Naive B cell (primary cell): Measurements from ENCODE around the gene ARSG. TPM values are rescaled to one million over a fixed set of nuclear protein-coding genes. Genes with fewer than 3 reads are reported as not detected.
"Not testable (repeated sequence)": the region's sequence is repeated elsewhere in the genome, so short reads cannot be mapped to it uniquely, and the experiment has no call there.

Experiments used
- ATAC-seq, 2 donors: fragments of 150-1000 bp; cut with Tn5 transposase; 2 replicates each; pipeline ENCODE4 v1.10.0; 2021; ENCODE audit warnings: low read depth in 2 of 2, mild to moderate bottlenecking in 2 of 2, moderate library complexity in 2 of 2
- DNase-seq: peaks from one replicate; pipeline ENCODE4 v3.0.0; 2022
- H3K27ac Mint-ChIP-seq, 6 donors: one replicate each; pipeline ENCODE4 v1.8.0; 2020 to 2022; ENCODE audit warnings: mild to moderate bottlenecking in 6 of 6, mixed read lengths in 6 of 6, moderate library complexity in 5 of 6, inconsistent platforms in 2 of 6
- H3K27me3 Mint-ChIP-seq, 3 donors: one replicate each; pipeline ENCODE4 v1.8.0; 2021 to 2022; ENCODE audit warnings: mixed read lengths in 3 of 3, mild to moderate bottlenecking in 1 of 3
- H3K36me3 Mint-ChIP-seq, 2 donors: one replicate each; pipeline ENCODE4 v1.8.0; 2020 to 2022; ENCODE audit warnings: mixed read lengths in 2 of 2, inconsistent platforms in 1 of 2, mild to moderate bottlenecking in 1 of 2
- H3K4me1 Mint-ChIP-seq, 3 donors: one replicate each; pipeline ENCODE4 v1.8.0; 2020 to 2022; ENCODE audit warnings: mixed read lengths in 3 of 3, inconsistent platforms in 1 of 3, mild to moderate bottlenecking in 1 of 3, moderate library complexity in 1 of 3
- H3K4me3 Mint-ChIP-seq, 8 donors: one replicate each; pipeline ENCODE4 v1.8.0; 2020 to 2022; ENCODE audit warnings: mild to moderate bottlenecking in 8 of 8, mixed read lengths in 8 of 8, moderate library complexity in 8 of 8, inconsistent platforms in 2 of 8
- H3K9me3 Mint-ChIP-seq, 7 donors: one replicate each; pipeline ENCODE4 v1.8.0; 2020 to 2022; ENCODE audit warnings: mixed read lengths in 7 of 7, mild to moderate bottlenecking in 5 of 7, inconsistent platforms in 2 of 7, moderate library complexity in 1 of 7
- polyA plus RNA-seq, 6 donors: library from polyadenylated mRNA; unstranded; fragments of 300-500 nt; fragmentation: Illumina TruSeq; gene quantifications; one replicate each; pipeline ENCODE4 v1.2.3, GENCODE V29; 2021; ENCODE audit warnings: low read depth in 6 of 6

ARSG gene
- polyA plus RNA-seq, 6 donors from 2014 or later, result 3.4 to 5.8 (median 4.7) TPM

DNA sequence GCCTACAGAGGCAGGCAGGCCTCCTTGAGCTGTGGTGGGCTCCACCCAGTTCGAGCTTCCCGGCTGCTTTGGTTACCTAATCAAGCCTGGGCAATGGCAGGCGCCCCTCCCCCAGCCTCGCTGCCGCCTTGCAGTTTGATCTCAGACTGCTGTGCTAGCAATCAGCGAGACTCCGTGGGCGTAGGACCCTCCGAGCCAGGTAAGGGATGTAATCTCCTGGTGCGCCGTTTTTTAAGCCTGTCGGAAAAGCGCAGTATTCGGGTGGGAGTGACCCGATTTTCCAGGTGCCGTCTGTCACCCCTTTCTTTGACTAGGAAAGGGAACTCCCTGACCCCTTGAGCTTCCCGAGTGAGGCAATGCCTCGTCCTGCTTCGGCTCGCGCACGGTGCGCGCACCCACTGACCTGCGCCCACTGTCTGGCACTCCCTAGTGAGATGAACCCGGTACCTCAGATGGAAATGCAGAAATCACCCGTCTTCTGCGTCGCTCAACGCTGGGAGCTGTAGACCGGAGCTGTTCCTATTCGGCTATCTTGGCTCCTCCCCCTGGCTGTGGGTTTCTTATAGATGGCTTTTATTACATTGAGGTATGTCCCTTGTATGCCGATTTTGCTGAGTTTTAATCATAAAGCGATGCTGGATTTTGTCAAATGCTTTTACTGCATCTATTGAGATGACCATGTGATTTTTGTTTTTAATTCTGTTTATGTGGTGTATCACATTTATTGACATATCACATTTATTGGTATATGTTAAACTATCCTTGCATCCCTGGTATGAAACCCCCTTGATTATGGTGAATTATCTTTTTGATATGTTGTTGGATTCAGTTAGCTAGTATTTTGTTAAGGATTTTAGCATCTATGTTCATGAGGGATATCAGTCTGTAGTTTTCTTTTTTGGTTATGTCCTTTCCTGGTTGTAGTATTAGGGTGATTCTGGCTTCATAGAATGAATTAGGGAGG, 122.6 kb downstream of the ARSG start:
- H3K27ac Mint-ChIP-seq, result peak overlapping the region; percentile 24 to 98 (median 83)
- H3K9me3 Mint-ChIP-seq, H3K36me3 Mint-ChIP-seq, H3K27me3 Mint-ChIP-seq: not testable (repeated sequence)
- ATAC-seq, result peak; percentile 78 to 91
- peak overlapping the region; percentile 92 to 97 (median 94) for H3K4me3 Mint-ChIP-seq
- peaks cover 12 to 16% (median 14%) of the 10 kb centered on the region in 3 donors for H3K4me1 Mint-ChIP-seq
- DNase-seq, result peak; percentile 53

DNA sequence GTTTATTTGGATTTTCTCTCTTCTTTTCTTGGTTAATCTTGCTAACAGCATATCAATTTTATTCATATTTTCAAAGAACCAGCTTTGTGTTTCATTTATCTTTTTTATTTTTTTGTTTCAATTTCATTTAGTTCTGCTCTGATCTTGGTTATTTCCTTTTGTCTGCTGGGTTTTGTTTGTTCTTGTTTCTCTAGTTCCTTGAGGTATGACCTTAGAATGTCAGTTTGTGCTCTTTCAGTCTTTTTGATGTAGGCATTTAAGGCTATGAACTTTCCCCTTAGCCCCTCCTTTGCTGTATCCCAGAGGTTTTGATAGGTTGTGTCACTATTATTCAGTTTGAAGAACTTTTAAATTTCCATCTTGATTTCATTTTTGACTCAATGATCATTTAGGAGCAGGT, 123.6 kb downstream of the ARSG start:
- not testable (repeated sequence) for H3K36me3 Mint-ChIP-seq, H3K27me3 Mint-ChIP-seq, H3K9me3 Mint-ChIP-seq, DNase-seq, ATAC-seq
- peak overlapping the region in 3 of 6 donors; percentile 17 to 84 (median 29) for H3K27ac Mint-ChIP-seq
- H3K4me1 Mint-ChIP-seq, result peaks cover 12 to 16% (median 14%) of the 10 kb centered on the region in 3 donors
- peak overlapping the region in 6 of 8 donors; percentile 13 to 97 (median 94) for H3K4me3 Mint-ChIP-seq

DNA sequence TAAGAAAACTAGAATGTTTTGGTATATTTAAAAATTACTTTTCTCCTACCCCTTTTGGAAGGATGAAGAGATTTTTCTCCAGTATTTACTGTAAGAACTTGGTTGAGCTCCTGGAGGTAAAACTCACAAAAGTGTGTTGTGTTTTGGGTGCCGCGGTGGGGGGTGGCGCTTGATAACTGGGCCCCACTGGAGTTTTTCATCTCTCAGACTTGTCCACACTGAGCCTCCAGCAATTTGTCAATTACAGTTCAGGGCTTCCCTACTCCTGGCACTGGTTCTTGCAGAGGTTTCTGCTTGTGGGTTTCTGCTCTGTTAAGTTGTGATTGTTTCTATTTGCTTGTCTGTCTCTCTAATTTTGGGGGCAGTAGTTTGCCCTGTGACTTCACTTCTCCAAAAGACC, 126.0 kb downstream of the ARSG start:
- no peak overlapping the region for H3K27ac Mint-ChIP-seq
- no peak for ATAC-seq
- no peak for DNase-seq
- peaks cover 12 to 16% (median 14%) of the 10 kb centered on the region in 3 donors for H3K4me1 Mint-ChIP-seq
- H3K4me3 Mint-ChIP-seq, result no peak overlapping the region
- H3K36me3 Mint-ChIP-seq, result peaks cover 6 to 10% of the 10 kb centered on the region in 2 donors
- no peaks in the 10 kb centered on the region for H3K27me3 Mint-ChIP-seq
- H3K9me3 Mint-ChIP-seq, result peaks cover 0 to 2% (median 0%) of the 10 kb centered on the region in 7 donors

DNA sequence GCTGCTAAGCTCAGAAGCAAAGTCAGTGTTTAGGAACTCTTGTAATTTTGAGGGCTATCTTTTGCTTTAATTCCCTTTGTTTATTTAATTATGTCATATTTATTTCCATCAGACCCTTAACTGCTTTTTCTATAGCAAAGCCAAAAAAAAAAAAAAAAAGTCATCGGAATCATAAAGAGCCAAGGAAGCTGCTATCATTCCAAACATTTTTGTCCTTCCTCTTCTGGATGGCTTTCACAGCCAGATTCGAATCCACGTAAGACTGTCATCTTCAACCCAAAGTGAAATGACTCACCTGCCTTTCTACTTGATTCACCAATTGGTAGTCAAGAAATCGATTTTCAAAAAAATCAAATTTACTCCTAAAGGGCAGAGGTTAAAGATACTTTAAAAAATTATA, 127.6 kb downstream of the ARSG start:
- Mint-ChIP-seq H3K27ac (peak overlapping the region in 1 of 6 donors; percentile 47), H3K9me3 (peaks cover 0 to 4% (median 0%) of the 10 kb centered on the region in 7 donors), H3K36me3 (peaks cover 6 to 10% of the 10 kb centered on the region in 2 donors), H3K27me3 (no peaks in the 10 kb centered on the region), H3K4me3 (no peak overlapping the region), H3K4me1 (peaks cover 11 to 13% (median 12%) of the 10 kb centered on the region in 3 donors)
- no peak for ATAC-seq
- no peak for DNase-seq

DNA sequence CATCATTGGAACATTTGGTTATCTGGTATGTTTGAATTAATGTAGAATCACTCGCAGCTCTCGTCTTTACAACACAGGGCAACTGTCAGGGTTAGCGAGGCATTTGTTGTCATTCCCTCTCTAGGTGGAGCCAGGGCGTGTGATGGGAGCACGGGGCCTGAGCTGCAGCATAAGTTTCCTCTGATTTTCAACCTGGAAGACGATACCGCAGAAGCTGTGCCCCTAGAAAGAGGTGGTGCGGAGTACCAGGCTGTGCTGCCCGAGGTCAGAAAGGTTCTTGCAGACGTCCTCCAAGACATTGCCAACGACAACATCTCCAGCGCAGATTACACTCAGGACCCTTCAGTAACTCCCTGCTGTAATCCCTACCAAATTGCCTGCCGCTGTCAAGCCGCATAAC, 128.8 kb downstream of the ARSG start:
- Mint-ChIP-seq H3K4me1 (peaks cover 0 to 1% (median under 1%) of the 10 kb centered on the region in 3 donors), H3K27ac (no peak overlapping the region), H3K9me3 (peaks cover 0 to 4% (median 0%) of the 10 kb centered on the region in 7 donors), H3K4me3 (no peak overlapping the region), H3K36me3 (peaks cover 6 to 10% of the 10 kb centered on the region in 2 donors), H3K27me3 (no peaks in the 10 kb centered on the region)
- DNase-seq (no peak), ATAC-seq (no peak)

DNA sequence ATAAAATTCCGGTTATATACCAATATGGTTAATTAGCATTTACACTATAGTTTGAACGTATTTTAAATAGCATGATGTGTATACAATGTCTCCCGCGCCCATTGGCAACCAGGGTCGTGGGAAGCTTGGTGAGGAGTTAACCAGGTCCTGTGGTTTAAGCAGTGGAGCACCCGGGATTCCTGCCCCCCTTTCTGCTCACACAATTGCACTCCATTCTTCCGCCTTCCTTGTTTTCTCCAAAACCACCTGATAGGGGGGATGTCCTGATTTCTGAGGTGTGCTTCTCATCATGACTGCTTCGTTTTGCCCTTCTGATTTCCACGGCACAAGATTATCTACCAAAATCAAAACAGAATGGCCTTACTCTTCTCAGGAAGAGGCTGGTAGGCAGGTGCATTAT, 130.2 kb downstream of the ARSG start:
- Mint-ChIP-seq H3K36me3 (peaks cover 6 to 10% of the 10 kb centered on the region in 2 donors), H3K9me3 (peaks cover 0 to 3% (median 0%) of the 10 kb centered on the region in 7 donors), H3K4me3 (no peak overlapping the region), H3K27ac (no peak overlapping the region), H3K27me3 (no peaks in the 10 kb centered on the region), H3K4me1 (no peaks in the 10 kb centered on the region)
- no peak for DNase-seq
- ATAC-seq, result no peak

DNA sequence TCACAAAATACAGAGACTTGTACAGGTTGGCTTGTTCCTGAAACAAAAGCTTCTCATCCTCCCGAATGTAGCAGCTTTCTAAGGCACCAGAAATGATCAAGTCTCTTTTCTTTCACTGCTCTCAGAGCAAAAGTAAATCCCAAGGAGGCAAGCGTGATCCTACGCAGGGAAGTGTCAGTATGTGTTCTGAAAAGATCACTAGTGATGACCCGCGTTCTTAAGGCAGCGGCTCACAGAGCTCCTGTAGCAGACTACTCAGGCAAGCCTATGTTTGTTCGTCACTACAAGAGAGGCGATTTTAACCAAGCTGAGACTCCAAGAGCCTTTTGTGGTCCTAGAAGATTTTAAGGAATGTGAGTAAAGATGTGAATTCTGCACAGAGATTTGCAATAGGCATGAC, 131.5 kb downstream of the ARSG start:
- ATAC-seq (no peak), DNase-seq (no peak)
- no peaks in the 10 kb centered on the region for H3K4me1 Mint-ChIP-seq
- H3K9me3 Mint-ChIP-seq, result peaks cover 0 to 1% (median 0%) of the 10 kb centered on the region in 7 donors
- no peak overlapping the region for H3K4me3 Mint-ChIP-seq
- no peaks in the 10 kb centered on the region for H3K27me3 Mint-ChIP-seq
- H3K36me3 Mint-ChIP-seq, result peaks cover 6 to 10% of the 10 kb centered on the region in 2 donors
- no peak overlapping the region for H3K27ac Mint-ChIP-seq

DNA sequence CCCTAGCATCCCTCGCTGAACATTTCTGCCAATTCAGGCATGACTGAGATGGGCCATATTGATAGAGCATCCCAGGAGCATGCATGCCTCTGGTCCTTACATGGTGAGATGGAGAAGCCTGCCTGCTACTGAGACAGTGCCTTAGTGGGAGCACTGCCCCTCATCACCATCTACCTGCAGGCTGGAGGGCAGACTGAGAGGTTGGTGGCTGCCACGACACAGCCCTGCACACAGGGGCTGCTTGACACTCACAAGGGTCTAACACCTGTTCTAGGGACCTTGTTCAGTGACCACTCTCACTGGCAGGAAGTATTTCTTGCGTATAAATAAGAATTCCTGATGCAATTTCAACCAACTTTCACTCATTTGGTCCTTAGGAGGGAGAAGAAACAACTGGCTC, 132.0 kb downstream of the ARSG start:
- H3K27ac Mint-ChIP-seq, result no peak overlapping the region
- ATAC-seq (no peak), DNase-seq (no peak)
- no peaks in the 10 kb centered on the region for H3K27me3 Mint-ChIP-seq
- H3K4me3 Mint-ChIP-seq, result no peak overlapping the region
- H3K36me3 Mint-ChIP-seq, result peaks cover 6 to 10% of the 10 kb centered on the region in 2 donors
- H3K9me3 Mint-ChIP-seq, result peaks cover 0 to 1% (median 0%) of the 10 kb centered on the region in 7 donors
- no peaks in the 10 kb centered on the region for H3K4me1 Mint-ChIP-seq

DNA sequence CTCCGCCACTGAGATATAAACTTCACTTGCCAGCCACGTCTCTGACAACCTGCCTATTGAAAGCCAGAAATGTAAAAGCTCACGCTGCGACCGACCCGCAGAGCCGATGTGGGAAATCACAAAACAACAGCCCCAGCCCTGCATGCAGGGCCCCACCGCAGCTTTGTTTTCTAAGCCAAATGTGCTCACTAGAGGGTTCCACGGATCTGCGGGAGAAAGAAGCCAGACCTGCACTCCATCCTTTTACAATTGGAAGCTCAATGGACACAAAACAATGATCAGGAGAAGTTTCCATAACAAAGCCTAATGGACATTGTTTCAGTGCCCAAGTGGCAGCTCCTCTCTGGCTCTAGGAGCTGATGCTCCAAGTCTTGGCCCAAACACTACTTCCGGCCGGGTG, 132.9 kb downstream of the ARSG start:
- peak overlapping the region in 1 of 6 donors; percentile 15 for H3K27ac Mint-ChIP-seq
- no peak for ATAC-seq
- H3K27me3 Mint-ChIP-seq, result no peaks in the 10 kb centered on the region
- peaks cover 0 to 1% (median 0%) of the 10 kb centered on the region in 7 donors for H3K9me3 Mint-ChIP-seq
- H3K36me3 Mint-ChIP-seq, result peaks cover 6 to 10% of the 10 kb centered on the region in 2 donors
- no peak overlapping the region for H3K4me3 Mint-ChIP-seq
- H3K4me1 Mint-ChIP-seq, result no peaks in the 10 kb centered on the region
- no peak for DNase-seq

DNA sequence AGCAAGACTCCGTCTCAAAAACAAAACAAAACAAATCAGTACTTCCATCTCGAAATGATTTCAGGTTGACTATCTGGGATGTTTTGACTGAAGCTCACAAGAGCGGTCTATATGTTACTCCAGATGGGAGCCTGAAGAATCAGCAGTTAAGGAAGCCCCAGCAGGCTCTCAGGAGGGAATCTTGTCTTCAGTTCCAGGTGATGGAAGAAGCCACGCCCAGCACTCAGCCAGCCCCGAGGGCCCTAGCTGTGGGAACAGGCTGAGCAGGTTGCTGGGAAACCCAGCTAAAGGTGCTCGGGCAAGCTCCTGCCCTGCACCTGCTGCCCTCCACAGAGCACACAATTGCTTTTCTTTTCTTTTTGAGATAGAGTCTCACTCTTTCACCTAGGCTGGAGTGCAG, 133.6 kb downstream of the ARSG start:
- H3K36me3 Mint-ChIP-seq, result peaks cover 6 to 10% of the 10 kb centered on the region in 2 donors
- H3K9me3 Mint-ChIP-seq, result peaks cover 0 to 1% (median 0%) of the 10 kb centered on the region in 7 donors
- H3K27ac Mint-ChIP-seq, result peak overlapping the region in 1 of 6 donors; percentile 20
- no peaks in the 10 kb centered on the region for H3K4me1 Mint-ChIP-seq
- H3K27me3 Mint-ChIP-seq, result no peaks in the 10 kb centered on the region
- H3K4me3 Mint-ChIP-seq, result no peak overlapping the region
- no peak for DNase-seq
- no peak for ATAC-seq

DNA sequence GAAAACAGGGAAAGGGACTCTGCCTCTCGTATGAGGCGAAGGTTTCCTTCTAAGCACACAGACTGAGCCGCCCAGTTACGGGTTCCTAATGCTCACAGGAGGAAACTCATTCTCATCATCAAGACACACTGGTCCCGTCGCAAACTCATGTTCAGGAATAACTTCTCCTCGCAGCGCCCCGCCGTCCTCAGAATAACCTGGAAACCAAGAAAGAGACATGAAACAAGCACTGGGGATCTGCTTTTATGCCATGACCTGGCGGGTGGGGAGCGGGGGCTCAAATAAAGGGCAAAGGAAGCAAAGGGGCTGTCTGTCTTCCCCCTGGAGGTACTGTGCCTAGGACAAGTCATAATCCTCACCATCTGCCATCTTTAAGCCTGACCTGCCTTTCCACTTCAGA, 134.7 kb downstream of the ARSG start:
- H3K4me1 Mint-ChIP-seq, result no peaks in the 10 kb centered on the region
- no peak overlapping the region for H3K4me3 Mint-ChIP-seq
- ATAC-seq (no peak), DNase-seq (no peak)
- H3K27ac Mint-ChIP-seq, result peak overlapping the region in 1 of 6 donors; percentile 83
- peaks cover under 1 to 2% of the 10 kb centered on the region in 2 donors for H3K36me3 Mint-ChIP-seq
- peaks cover 0 to 1% (median 0%) of the 10 kb centered on the region in 7 donors for H3K9me3 Mint-ChIP-seq
- no peaks in the 10 kb centered on the region for H3K27me3 Mint-ChIP-seq

DNA sequence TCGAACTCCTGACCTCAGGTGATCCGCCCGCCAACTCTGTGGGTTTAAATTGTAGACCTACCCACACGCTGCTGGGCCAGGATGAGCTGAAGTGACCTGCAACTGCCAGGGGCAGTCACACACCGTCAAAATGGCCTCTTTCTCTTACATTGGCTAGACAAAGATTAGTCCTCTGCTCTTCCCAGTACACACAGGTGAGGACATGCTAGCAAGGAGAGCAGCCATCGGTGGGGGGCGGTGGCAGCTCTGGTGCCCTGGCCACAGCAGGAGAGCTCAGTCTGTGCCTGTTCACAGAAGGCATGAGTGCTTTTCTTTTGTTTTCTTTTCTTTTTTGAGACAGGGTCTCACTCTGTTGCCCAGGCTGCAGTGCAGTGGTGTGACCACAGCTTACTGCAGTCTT, 136.3 kb downstream of the ARSG start:
- peaks cover 0 to 12% of the 10 kb centered on the region in 2 donors for H3K36me3 Mint-ChIP-seq
- H3K27ac Mint-ChIP-seq, result no peak overlapping the region

DNA sequence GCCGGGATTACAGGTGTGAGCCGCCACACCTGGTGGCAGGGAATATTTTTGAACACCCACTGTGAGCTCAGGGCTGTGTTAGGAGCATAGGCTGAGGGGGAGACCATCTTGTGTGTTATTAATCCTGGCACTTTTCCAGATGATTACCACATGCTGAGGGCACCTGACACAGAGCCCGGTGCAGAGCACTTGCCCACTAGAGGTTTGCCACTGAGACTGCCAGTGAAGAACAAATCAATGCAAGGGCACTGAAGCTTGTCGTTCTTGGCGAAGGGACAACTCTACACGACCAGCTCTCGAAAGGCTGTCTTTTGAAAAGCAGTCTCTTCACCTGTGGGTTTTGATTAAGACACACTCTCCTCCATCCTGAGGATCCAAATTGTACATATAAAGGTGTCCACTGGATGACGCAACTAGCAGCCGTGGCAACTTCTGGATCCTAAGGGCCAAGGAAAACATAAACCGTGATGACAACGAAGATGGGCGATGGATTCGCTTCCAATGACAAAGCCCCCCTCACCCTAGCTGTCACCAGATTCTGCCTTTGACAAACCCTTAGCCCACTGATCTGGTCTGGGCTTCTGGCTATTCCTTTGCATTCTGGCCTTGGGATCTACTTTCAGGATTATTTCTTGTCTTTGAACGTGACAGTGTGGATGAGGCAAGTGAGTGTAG, 137.3 kb downstream of the ARSG start:
- Mint-ChIP-seq H3K4me1 (peaks cover 4 to 10% (median 6%) of the 10 kb centered on the region in 3 donors), H3K4me3 (no peak overlapping the region), H3K36me3 (peaks cover 0 to 12% of the 10 kb centered on the region in 2 donors), H3K9me3 (no peaks in the 10 kb centered on the region), H3K27me3 (no peaks in the 10 kb centered on the region), H3K27ac (no peak overlapping the region)
- ATAC-seq, result no peak
- no peak for DNase-seq

More for the DNA sequence above, 136.3 kb downstream of the ARSG start:
- H3K4me3 Mint-ChIP-seq, result no peak overlapping the region
- no peak for DNase-seq
- H3K4me1 Mint-ChIP-seq, result peaks cover 4 to 10% (median 6%) of the 10 kb centered on the region in 3 donors
- no peak for ATAC-seq
- H3K27me3 Mint-ChIP-seq, result no peaks in the 10 kb centered on the region
- peaks cover 0 to 1% (median 0%) of the 10 kb centered on the region in 7 donors for H3K9me3 Mint-ChIP-seq
